Transverse colon (tissue), 4 donors: ENCODE results near the gene PCED1B.

Source experiments
- CTCF ChIP-seq, 5 experiments: fragments of 200-600 bp in 3 of 5; fragments of 450-650 bp in 2 of 5; sonication (generic) in 3 of 5; IDR thresholded peaks; 1 replicate in 2 of 5; 2 replicates in 3 of 5; pipeline ENCODE4 v1.5.1; 2016 to 2017; ENCODE audit warnings: antibody characterized with exemption in 5 of 5, inconsistent platforms in 3 of 5, mild to moderate bottlenecking in 2 of 5, moderate library complexity in 1 of 5
- EP300 ChIP-seq: sonication (generic); formaldehyde crosslinking; IDR thresholded peaks from one replicate; pipeline ENCODE4 v1.6.1; 2017; ENCODE audit warnings: antibody characterized with exemption, low read depth
- POLR2A ChIP-seq: fragments of 450-650 bp; IDR thresholded peaks from one replicate; pipeline ENCODE4 v1.6.1; 2016; ENCODE audit warnings: antibody characterized with exemption, mild to moderate bottlenecking, moderate library complexity
- POLR2AphosphoS5 ChIP-seq, 3 donors: sonication (generic); formaldehyde crosslinking; IDR thresholded peaks; one replicate each; pipeline ENCODE4 v1.6.1; 2016; ENCODE audit warnings: antibody characterized with exemption in 3 of 3

DNA sequence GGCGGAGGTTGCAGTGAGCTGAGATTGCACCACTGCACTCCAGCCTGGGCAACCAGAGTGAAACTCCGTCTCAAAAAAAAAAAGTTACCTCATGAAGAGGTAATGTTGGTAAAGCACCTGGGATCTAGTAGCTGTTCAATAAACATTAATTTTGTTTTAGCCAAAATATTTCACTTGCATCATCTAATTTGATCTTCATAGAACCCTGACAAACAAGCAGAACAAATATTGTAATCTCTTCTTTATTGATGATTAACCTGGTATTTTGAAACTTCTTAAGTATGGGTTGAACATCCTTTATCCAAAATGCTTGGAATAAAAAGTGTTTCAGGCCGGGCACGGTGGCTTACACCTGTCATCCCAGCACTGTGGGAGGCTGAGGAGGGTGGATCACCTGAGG is 149.4 kb downstream of the PCED1B start:
- TF ChIP-seq POLR2A (no peak), POLR2AphosphoS5 (IDR thresholded peaks at IDR 0.05) (no peak), CTCF (IDR thresholded peaks at IDR 0.05) (no peak), EP300 (no peak)
